ENCODE results near the gene TRIM26. TPM values are rescaled to one million over a fixed set of nuclear protein-coding genes. Genes with fewer than 3 reads are reported as not detected.

Gene TRIM26
- total and polyA plus RNA-seq, 2 of the 8 experiments (the other 6 are each of a cell fraction or from before 2014, with no cell fraction given): 21.5 to 32.3 TPM

- Histone ChIP-seq H2AK5ac (ENCODE audit: low read depth, low read length) (no peak overlapping the region), H4K91ac (replicated peaks; ENCODE audit: insufficient read length, low read length) (no peak overlapping the region), H3K9me3 (ENCODE audit: insufficient read depth in 2 of 2, low read depth in 1 of 2, low read length in 1 of 2) (no peaks in the 10 kb centered on the region), H3K4ac (replicated peaks; ENCODE audit: insufficient read length, low read depth, low read length) (no peak overlapping the region), H3K36me3 (ENCODE audit: control insufficient read depth in 2 of 4, insufficient read depth in 4 of 4, low read length in 3 of 4) (no peaks in the 10 kb centered on the region), H4K8ac (ENCODE audit: extremely low read depth, insufficient read depth, low read length) (no peak overlapping the region), H3K18ac (ENCODE audit: extremely low read depth, low read length) (no peak overlapping the region), H2BK20ac (ENCODE audit: low read length) (no peak overlapping the region), H4K20me1 (replicated peaks in 1 of 2; ENCODE audit: control insufficient read depth in 1 of 2, insufficient read depth in 2 of 2, low read length in 2 of 2) (no peaks in the 10 kb centered on the region), H3K4me3 (ENCODE audit: extremely low read depth in 1 of 4, insufficient read depth in 2 of 4, low read depth in 3 of 4, low read length in 4 of 4) (no peak overlapping the region), H2BK120ac (replicated peaks; ENCODE audit: low read depth, low read length) (no peak overlapping the region), H3K9ac (replicated peaks in 1 of 4; ENCODE audit: extremely low read depth in 1 of 4, low read depth in 3 of 4, low read length in 3 of 4) (no peak overlapping the region), H3K79me2 (ENCODE audit: control insufficient read depth in 1 of 2, insufficient read depth in 2 of 2, low read length in 2 of 2) (no peaks in the 10 kb centered on the region), H3K27me3 (replicated peaks in 1 of 4; ENCODE audit: control insufficient read depth in 3 of 4, extremely low read depth in 1 of 4, insufficient read depth in 3 of 4, low read length in 3 of 4) (peaks cover 0 to 4% (median 1%) of the 10 kb centered on the region in 4 experiments; a peak in 3 of 7 replicates), H3K27ac (ENCODE audit: low read depth, low read length) (no peak overlapping the region), H3K23me2 (ENCODE audit: low read depth, low read length) (no peaks in the 10 kb centered on the region), H4K5ac (ENCODE audit: insufficient read length, low read depth, low read length) (no peak overlapping the region), H2AFZ (ENCODE audit: low read length) (no peak overlapping the region), H2BK5ac (ENCODE audit: low read depth, low read length) (no peak overlapping the region), H3K23ac (ENCODE audit: insufficient read length) (no peak overlapping the region), H3K4me1 (replicated peaks in 1 of 4; ENCODE audit: control insufficient read depth in 3 of 4, insufficient read depth in 4 of 4, low read length in 3 of 4) (0 out of 7 replicates have a peak, but pooled peaks cover 0 to 1% (median 0%) of the 10 kb centered on the region in 4 experiments), H3K14ac (ENCODE audit: insufficient read length) (no peak overlapping the region), H3K4me2 (ENCODE audit: insufficient read depth in 1 of 2, low read depth in 2 of 2, low read length in 2 of 2) (no peak overlapping the region), H3K79me1 (ENCODE audit: low read depth, low read length) (no peaks in the 10 kb centered on the region), H2BK15ac (ENCODE audit: low read length) (no peak overlapping the region), H3K56ac (replicated peaks; ENCODE audit: insufficient read length, low read depth, low read length) (no peak overlapping the region), H2BK12ac (ENCODE audit: low read depth, low read length) (no peak overlapping the region)
- no peak for FAIRE-seq
- DNase-seq (ENCODE audit: low read depth in 1 of 2, low spot score in 2 of 2): no peak
- ChIA-PET CTCF (ENCODE audit: partially characterized antibody) (interaction anchor here (0.6 to 1.6 kb wide), 5 partner anchors 9 to 253 kb away, joined by 3 read pairs; no protein-coding TSS in a partner anchor), POLR2A (ENCODE audit: partially characterized antibody) (no interaction called here)
- 92% methylated on average over 2 of the region's 2 CpGs; no CpG with 5 or more reads in 1 of the 2 experiments for WGBS, 2 experiments (ENCODE audit: extremely low coverage in 1 of 2, insufficient coverage in 1 of 2, insufficient read length in 1 of 2, insufficient replicate concordance in 2 of 2, low coverage in 1 of 2, low lambda C conversion rate in 2 of 2, missing lambda C conversion rate in 1 of 2)
- TF ChIP-seq KDM1A (IDR thresholded peaks at IDR 0.05; ENCODE audit: borderline replicate concordance, low read length) (no peak), HDAC2 (IDR thresholded peaks at IDR 0.05; ENCODE audit: borderline replicate concordance in 1 of 2, low read depth in 2 of 2, low read length in 2 of 2) (no peak), KDM5A (IDR thresholded peaks at IDR 0.05; ENCODE audit: low read length) (no peak), GABPA (IDR thresholded peaks at IDR 0.05; ENCODE audit: borderline replicate concordance, insufficient read depth, low read length) (no peak), POLR2AphosphoS5 (IDR thresholded peaks at IDR 0.05; ENCODE audit: low read depth, low read length) (no peak), TEAD4 (IDR thresholded peaks at IDR 0.05; ENCODE audit: low read depth, low read length) (no peak), SP1 (IDR thresholded peaks at IDR 0.05; ENCODE audit: low read depth, low read length) (no peak), KDM4A (IDR thresholded peaks at IDR 0.05; ENCODE audit: low read depth, low read length, severe bottlenecking) (no peak), POU5F1 (IDR thresholded peaks at IDR 0.05; ENCODE audit: low read depth, low read length) (no peak), BCL11A (IDR thresholded peaks at IDR 0.05; ENCODE audit: low read depth in 2 of 2, low read length in 2 of 2) (no peak), PHF8 (conservative IDR thresholded peaks at IDR 0.05; ENCODE audit: low read depth, low read length) (no peak), CEBPB (IDR thresholded peaks at IDR 0.05; ENCODE audit: low read depth, low read length) (no peak), SIN3A (conservative IDR thresholded peaks at IDR 0.05 in 1 of 2, IDR thresholded peaks at IDR 0.05 in 1 of 2; ENCODE audit: low read depth in 1 of 2, low read length in 2 of 2) (no peak), CTBP2 (IDR thresholded peaks at IDR 0.05; ENCODE audit: borderline replicate concordance, insufficient read depth, insufficient read length, low read length) (no peak)
Measured at GRCh38 chr6:30157999-30158398, 55.2 kb downstream of the TRIM26 start.
